Kidney (tissue), 14 donors: Measurements from ENCODE around the gene CHMP4A. TPM values are rescaled to one million over a fixed set of nuclear protein-coding genes. Genes with fewer than 3 reads are reported as not detected.

Source experiments
- DNase-seq, 5 donors: peaks; one replicate each; pipeline ENCODE4 v3.0.0-alpha.2; 2013 to 2020
- FAIRE-seq: peaks from 2 replicates; lab custom pipeline; 2012; peaks lifted over from hg19 to GRCh38; lab: Jason Lieb, UNC
- H3K27ac ChIP-seq, 2 donors: one replicate each; pipeline ENCODE4 v1.7.0; 2013; ENCODE audit warnings: low read depth in 2 of 2, low read length in 2 of 2, inconsistent platforms in 1 of 2
- H3K27me3 ChIP-seq: one replicate; pipeline ENCODE4 v1.7.1; 2013; ENCODE audit warnings: low read length, inconsistent platforms; ENCODE audit not compliant: control insufficient read depth, insufficient read depth
- H3K36me3 ChIP-seq, 3 donors: one replicate each; pipeline versions ENCODE4 v1.7.0 to v1.7.1; 2013; ENCODE audit warnings: low read length in 3 of 3, control low read depth in 1 of 3, inconsistent platforms in 1 of 3; ENCODE audit not compliant: insufficient read depth in 3 of 3, control insufficient read depth in 2 of 3
- H3K4me1 ChIP-seq, 3 donors: one replicate each; pipeline versions ENCODE4 v1.7.0 to v1.7.1; 2013; ENCODE audit warnings: low read length in 3 of 3, inconsistent platforms in 1 of 3, low read depth in 1 of 3; ENCODE audit not compliant: control insufficient read depth in 2 of 3, insufficient read depth in 2 of 3
- H3K4me3 ChIP-seq, 3 donors: one replicate each; pipeline versions ENCODE4 v1.7.0 to v1.8.1; 2013; ENCODE audit warnings: low read length in 3 of 3, control low read depth in 1 of 3, inconsistent platforms in 1 of 3
- H3K9ac ChIP-seq, 3 donors: one replicate each; pipeline versions ENCODE4 v1.7.0 to v1.7.1; 2013; ENCODE audit warnings: low read length in 3 of 3, control low read depth in 1 of 3, inconsistent platforms in 1 of 3
- H3K9me3 ChIP-seq, 3 donors: one replicate each; pipeline versions ENCODE4 v1.7.0 to v1.7.1; 2013; ENCODE audit warnings: low read length in 3 of 3, control low read depth in 1 of 3, inconsistent platforms in 1 of 3; ENCODE audit not compliant: control insufficient read depth in 2 of 3, insufficient read depth in 1 of 3
- CTCF ChIP-seq: IDR thresholded peaks from 3 replicates; pipeline ENCODE4 v1.5.1; 2012; ENCODE audit warnings: mild to moderate bottlenecking, moderate library complexity, borderline replicate concordance; ENCODE audit not compliant: insufficient read depth; ENCODE audit errors: extremely low read depth
- intact Hi-C: fragments of 100-400 bp; cut with DNase I; formaldehyde crosslinking; loops from one replicate; pipeline ENCODE4 v1.11.1; 2022
- polyA plus RNA-seq: library from polyadenylated mRNA; stranded (reverse); fragments of 350-450 nt; fragmentation: Illumina TruSeq; extraction: RNeasy Lipid Tissue Mini Kit (QIAGEN cat#74804); gene quantifications from one replicate; pipeline ENCODE4 v1.2.3, GENCODE V29; 2014; ENCODE audit warnings: low read depth, low replicate concordance; ENCODE audit not compliant: insufficient read depth
- total RNA-seq: library from RNA; stranded (reverse); fragmentation: NEBNext Ultra II Directional; extraction: Animal tissue kit (Norgen Biotek cat#: 25700); gene quantifications from one replicate; pipeline ENCODE4 v1.2.1, GENCODE V29; 2021
- donor health status: control.
- donor health status: control.
- donor health status: control.
- donor health status: control.
- donor health status: control.
- donor health status: DM: yes; HTN: yes; CAD: no.
- donor health status: Normal renal cell carcinoma (clear cell type).

The CHMP4A gene
- total and polyA plus RNA-seq, 2 donors from 2014 or later = 65.1 to 72.2 TPM

GRCh38 chr14:24241829-24242443 is 28.6 kb upstream of the CHMP4A start:
- Histone ChIP-seq H3K27ac (peak overlapping the region; percentile 100), H3K36me3 (peaks cover 0 to 36% (median 32%) of the 10 kb centered on the region in 3 donors), H3K4me3 (peak overlapping the region; percentile 76 to 91 (median 88)), H3K27me3 (no peaks in the 10 kb centered on the region), H3K4me1 (peaks cover 0 to 27% (median 19%) of the 10 kb centered on the region in 3 donors), H3K9me3 (no peaks in the 10 kb centered on the region), H3K9ac (peak overlapping the region; percentile 82 to 96 (median 94))
- intact Hi-C loops = no loop called here
- DNase-seq (peak in 3 of 5 donors; percentile 97 to 98 (median 97)), FAIRE-seq (no peak)
- TF ChIP-seq CTCF = peak; percentile 69

GRCh38 chr14:24240110-24240918 is 27.0 kb upstream of the CHMP4A start:
- Histone ChIP-seq H3K27me3 (no peaks in the 10 kb centered on the region), H3K27ac (no peak overlapping the region), H3K4me3 (no peak overlapping the region), H3K9ac (no peak overlapping the region), H3K36me3 (peaks cover 8 to 49% (median 39%) of the 10 kb centered on the region in 3 donors), H3K9me3 (no peaks in the 10 kb centered on the region), H3K4me1 (peaks cover 0 to 27% (median 19%) of the 10 kb centered on the region in 3 donors)
- DNase-seq (no peak), FAIRE-seq (no peak)
- no peak for TF ChIP-seq CTCF
- intact Hi-C loops = no loop called here

GRCh38 chr14:24238527-24239037 is 25.3 kb upstream of the CHMP4A start:
- H3K9ac ChIP-seq = no peak overlapping the region
- H3K27me3 ChIP-seq = no peaks in the 10 kb centered on the region
- DNase-seq (no peak), FAIRE-seq (no peak)
- H3K27ac ChIP-seq = no peak overlapping the region
- peaks cover 0 to 33% (median 20%) of the 10 kb centered on the region in 3 donors for H3K4me1 ChIP-seq
- peaks cover 8 to 49% (median 42%) of the 10 kb centered on the region in 3 donors for H3K36me3 ChIP-seq
- intact Hi-C loops = no loop called here
- no peak overlapping the region for H3K4me3 ChIP-seq
- H3K9me3 ChIP-seq = no peaks in the 10 kb centered on the region
- no peak for TF ChIP-seq CTCF
